ENCODE measurements around the gene GLI3.

- TF ChIP-seq RAD21 (IDR thresholded peaks at IDR 0.05; ENCODE audit: low read length): no peak
- TF ChIP-seq, protein P1, sequence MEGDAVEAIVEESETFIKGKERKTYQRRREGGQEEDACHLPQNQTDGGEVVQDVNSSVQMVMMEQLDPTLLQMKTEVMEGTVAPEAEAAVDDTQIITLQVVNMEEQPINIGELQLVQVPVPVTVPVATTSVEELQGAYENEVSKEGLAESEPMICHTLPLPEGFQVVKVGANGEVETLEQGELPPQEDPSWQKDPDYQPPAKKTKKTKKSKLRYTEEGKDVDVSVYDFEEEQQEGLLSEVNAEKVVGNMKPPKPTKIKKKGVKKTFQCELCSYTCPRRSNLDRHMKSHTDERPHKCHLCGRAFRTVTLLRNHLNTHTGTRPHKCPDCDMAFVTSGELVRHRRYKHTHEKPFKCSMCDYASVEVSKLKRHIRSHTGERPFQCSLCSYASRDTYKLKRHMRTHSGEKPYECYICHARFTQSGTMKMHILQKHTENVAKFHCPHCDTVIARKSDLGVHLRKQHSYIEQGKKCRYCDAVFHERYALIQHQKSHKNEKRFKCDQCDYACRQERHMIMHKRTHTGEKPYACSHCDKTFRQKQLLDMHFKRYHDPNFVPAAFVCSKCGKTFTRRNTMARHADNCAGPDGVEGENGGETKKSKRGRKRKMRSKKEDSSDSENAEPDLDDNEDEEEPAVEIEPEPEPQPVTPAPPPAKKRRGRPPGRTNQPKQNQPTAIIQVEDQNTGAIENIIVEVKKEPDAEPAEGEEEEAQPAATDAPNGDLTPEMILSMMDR (conservative IDR thresholded peaks at IDR 0.05; ENCODE audit: low read depth, low read length): no peak
Observed at GRCh38 chr7:41984888-41985287, 252.1 kb downstream of the GLI3 start.

Measured in IMR-90 (cell line).